ENCODE measurements around the gene BEST1. TPM values are rescaled to one million over a fixed set of nuclear protein-coding genes. Genes with fewer than 3 reads are reported as not detected.

The BEST1 gene
- total RNA-seq, 1 experiment from 2014 or later, result 0.17 TPM

GRCh38 chr11:61948505-61948904, 1.6 kb upstream of the BEST1 start:
- no peak overlapping the region for H3K27ac Mint-ChIP-seq
- peaks cover 3% of the 10 kb centered on the region; the same call in 1 of the 2 replicates for H3K27me3 Mint-ChIP-seq (ENCODE audit: low read depth)
- ATAC-seq, result no peak
- H3K4me1 Mint-ChIP-seq, result peaks cover 7% of the 10 kb centered on the region
- TF ChIP-seq SP1 (CRISPR knock-in tag; conservative IDR thresholded peaks at IDR 0.05) (no peak), MXD4 (CRISPR knock-in tag; IDR thresholded peaks at IDR 0.05; ENCODE audit: borderline replicate concordance) (no peak), ELF4 (CRISPR knock-in tag; IDR thresholded peaks at IDR 0.05; ENCODE audit: low read depth) (no peak), IRF1 (CRISPR knock-in tag; IDR thresholded peaks at IDR 0.05) (no peak), USF1 (CRISPR knock-in tag; IDR thresholded peaks at IDR 0.05) (no peak), E2F4 (CRISPR knock-in tag; IDR thresholded peaks at IDR 0.05; ENCODE audit: borderline replicate concordance, low read depth) (no peak), CTCF (IDR thresholded peaks at IDR 0.05) (no peak), ZNF263 (CRISPR knock-in tag; IDR thresholded peaks at IDR 0.05; ENCODE audit: low read depth) (no peak), RELA (CRISPR knock-in tag; IDR thresholded peaks at IDR 0.05; ENCODE audit: borderline replicate concordance) (no peak), E2F5 (CRISPR knock-in tag; IDR thresholded peaks at IDR 0.05) (no peak), NFATC4 (CRISPR knock-in tag; IDR thresholded peaks at IDR 0.05) (no peak), FOXP1 (CRISPR knock-in tag; IDR thresholded peaks at IDR 0.05; ENCODE audit: borderline replicate concordance) (no peak), CDX4 (CRISPR knock-in tag; IDR thresholded peaks at IDR 0.05; ENCODE audit: borderline replicate concordance) (no peak)
- CTCF ChIA-PET, result interaction anchor here (0.6 to 10.3 kb wide), 34 partner anchors 9 to 188 kb away, joined by 3 to 685 read pairs (median 7); partner anchors contain the start of genes FADS3, FTH1 and RAB3IL1
- no peaks in the 10 kb centered on the region for H3K9me3 Mint-ChIP-seq
- POLR2A ChIA-PET, result interaction anchor here (0.6 to 2.5 kb wide), 9 partner anchors 14 to 134 kb away, joined by 3 to 26 read pairs (median 11); partner anchors contain the start of gene FTH1
- H3K36me3 Mint-ChIP-seq, result no peaks in the 10 kb centered on the region
- no peak for DNase-seq (ENCODE audit: low spot score)
- no peak overlapping the region for H3K4me3 Mint-ChIP-seq

- H3K9me3 Mint-ChIP-seq, result no peaks in the 10 kb centered on the region
- H3K36me3 Mint-ChIP-seq, result no peaks in the 10 kb centered on the region
- ChIA-PET POLR2A (interaction anchor here (0.5 to 2.5 kb wide), 15 partner anchors 10 to 134 kb away, joined by 3 to 26 read pairs (median 5); partner anchors contain the start of genes FTH1 and RAB3IL1), CTCF (interaction anchor here (0.6 to 10.3 kb wide), 20 partner anchors 10 to 476 kb away, joined by 3 to 685 read pairs (median 4); no protein-coding TSS in a partner anchor)
- TF ChIP-seq ZNF317 (CRISPR knock-in tag; IDR thresholded peaks at IDR 0.05; ENCODE audit: borderline replicate concordance, low read depth) (no peak), GRHL2 (CRISPR knock-in tag; IDR thresholded peaks at IDR 0.05; ENCODE audit: insufficient replicate concordance, severe bottlenecking) (no peak), GABPB1 (CRISPR knock-in tag; IDR thresholded peaks at IDR 0.05) (peak; percentile 99), RELA (CRISPR knock-in tag; IDR thresholded peaks at IDR 0.05; ENCODE audit: borderline replicate concordance) (no peak), NFYB (CRISPR knock-in tag; conservative IDR thresholded peaks at IDR 0.05; ENCODE audit: low read depth) (peak; percentile 71), MYBL2 (CRISPR knock-in tag; IDR thresholded peaks at IDR 0.05) (no peak), MAX (CRISPR knock-in tag; IDR thresholded peaks at IDR 0.05) (no peak), ATF2 (CRISPR knock-in tag; IDR thresholded peaks at IDR 0.05; ENCODE audit: borderline replicate concordance, low read depth) (no peak)
- peaks cover 8% of the 10 kb centered on the region for H3K27me3 Mint-ChIP-seq (ENCODE audit: low read depth)
- H3K4me3 Mint-ChIP-seq, result no peak overlapping the region
- peak; percentile 76 for DNase-seq (ENCODE audit: low spot score)
- peaks cover 7% of the 10 kb centered on the region for H3K4me1 Mint-ChIP-seq
- peak; percentile 54 for ATAC-seq
- H3K27ac Mint-ChIP-seq, result no peak overlapping the region
Observed at GRCh38 chr11:61949169-61950034, 749 bp upstream of the BEST1 start.

Measured in WTC11 (cell line).